Heart right ventricle (tissue), 16 donors: ENCODE results near the gene XPO6. TPM values are rescaled to one million over a fixed set of nuclear protein-coding genes. Genes with fewer than 3 reads are reported as not detected.
"Not testable (repeated sequence)": the region's sequence is repeated elsewhere in the genome, so short reads cannot be mapped to it uniquely, and the experiment has no call there.

Experiments
- ATAC-seq, 8 donors: fragments of 200-7000 bp; cut with Tn5 transposase; one replicate each; pipeline ENCODE4 v1.9.1; 2020; ENCODE audit warnings: mild to moderate bottlenecking in 8 of 8, moderate library complexity in 8 of 8, moderate number of reproducible peaks in 1 of 8
- DNase-seq, 2 donors: peaks; one replicate each; pipeline ENCODE4 v3.0.0-alpha.2; 2020
- H3K27ac ChIP-seq, 10 donors: fragments of 200-600 bp; sonication (generic) in 2 of 10; one replicate each; pipeline versions ENCODE4 v1.5.0 to v1.8.0; 2020 to 2022; ENCODE audit warnings: mild to moderate bottlenecking in 3 of 10
- H3K27me3 ChIP-seq, 7 donors: fragments of 200-600 bp; one replicate each; pipeline ENCODE4 v1.8.0; 2021 to 2022; ENCODE audit warnings: mild to moderate bottlenecking in 2 of 7
- H3K36me3 ChIP-seq, 9 donors: fragments of 200-600 bp; sonication (generic) in 1 of 9; one replicate each; pipeline versions ENCODE4 v1.5.0 to v1.8.0; 2020 to 2022; ENCODE audit warnings: mild to moderate bottlenecking in 2 of 9
- H3K4me1 ChIP-seq, 9 donors: fragments of 200-600 bp; sonication (generic) in 1 of 9; one replicate each; pipeline versions ENCODE4 v1.5.0 to v1.8.0; 2020 to 2022; ENCODE audit warnings: mild to moderate bottlenecking in 4 of 9
- H3K4me3 ChIP-seq, 10 donors: fragments of 200-600 bp; sonication (generic) in 2 of 10; one replicate each; pipeline versions ENCODE4 v1.5.0 to v1.8.0; 2020 to 2022; ENCODE audit warnings: mild to moderate bottlenecking in 7 of 10, moderate library complexity in 2 of 10
- H3K9me3 ChIP-seq, 11 donors: fragments of 200-600 bp in 10 of 11; sonication (generic) in 2 of 11; one replicate each; pipeline versions ENCODE4 v1.5.0 to v1.8.0; 2013 to 2022; ENCODE audit warnings: mild to moderate bottlenecking in 2 of 11, control low read depth in 1 of 11, moderate library complexity in 1 of 11
- CTCF ChIP-seq, 9 donors: fragments of 200-600 bp; sonication (generic) in 2 of 9; IDR thresholded peaks; one replicate each; pipeline versions ENCODE4 v1.5.0 to v1.8.0; 2021 to 2022; ENCODE audit warnings: antibody characterized with exemption in 9 of 9, mild to moderate bottlenecking in 5 of 9, moderate library complexity in 1 of 9
- WGBS, 2 donors: extraction: QIAGEN DNeasy Blood & Tissue Kit; methylation state at CpG; one replicate each; pipeline ENCODE4 v1.1.7; 2013; ENCODE audit warnings: inconsistent platforms in 1 of 2; 5-methylcytosine and 5-hydroxymethylcytosine counted together
- intact Hi-C, 10 donors: fragments of 100-400 bp; cut with DNase I; formaldehyde crosslinking; loops; one replicate each; pipeline versions ENCODE4 v1.11.1 to v1.14.2; 2022
- polyA plus RNA-seq, 2 donors: library from polyadenylated mRNA; stranded (reverse); fragments of 200-250 nt; gene quantifications; one replicate each; pipeline ENCODE4 v1.2.3, GENCODE V29; 2013
- total RNA-seq, 10 donors: library from RNA; stranded (reverse); fragmentation: NEBNext Ultra II Directional in 3 of 10; extraction: Animal tissue kit (Norgen Biotek cat#: 25700) in 3 of 10; gene quantifications; one replicate each; pipeline versions ENCODE4 v1.2.1 to v1.2.4, GENCODE V29; 2021 to 2023
- donor health status: Arrhythmogenic right ventricular cardiomyopathy.
- donor health status: ischemic (EF 13 %, LVEDD 7.1; RV severe dilation, severe dysfunction).
- donor health status: healthy with polysubstance abuse.
- donor health status: DM: no; HTN: yes; CAD: no.
- donor health status: DM: no; HTN: no; CAD: no.
- donor health status: ischemic (EF 25% LVEDD 6.9; RV normal size, moderate dysfunction).
- donor health status: ischemic (EF 25% LVEDD 5.7; RV mildly dilated, moderate dysfunction).
- donor health status: healthy.
- donor health status: DM: yes; HTN: yes; CAD: no.
- donor health status: Ischemic cardiomyopathy.
- donor health status: ischemic (EF 35%, LVEDD 5.7; RV mildly dilated, moderate dysfunction).
- donor health status: nonischemic (EF 11% LVEDD 7.7; RV severe dilation, severe dysfunction).
- donor health status: DM: yes; HTN: yes; CAD: no.
- donor health status: PGD.
- donor health status: ischemic (EF 29% LVEDD 5.4; RV normal size, mild dysfunction).
- donor health status: nonischemic (EF 23%, LVEDD 6.1; RV moderate dilation, normal function).

XPO6 gene
- total and polyA plus RNA-seq, 12 donors, result 22.1 to 41.8 (median 29.3) TPM

- WGBS, 2 donors, result 51% methylated on average over 3 of the region's 3 CpGs
- no peak for ATAC-seq
- Histone ChIP-seq H3K9me3 (peaks cover 0 to 11% (median 0%) of the 10 kb centered on the region in 11 donors), H3K4me3 (no peak overlapping the region), H3K36me3 (no peaks in the 10 kb centered on the region), H3K4me1 (no peaks in the 10 kb centered on the region), H3K27me3 (no peaks in the 10 kb centered on the region), H3K27ac (no peak overlapping the region)
- no peak for TF ChIP-seq CTCF (IDR thresholded peaks at IDR 0.05)
- intact Hi-C loops, result no loop called here
- DNase-seq, result no peak
These were observed 39.2 kb upstream of the XPO6 start for GRCh38 chr16:28250999-28251398.

- H3K4me3 ChIP-seq, DNase-seq, H3K4me1 ChIP-seq, H3K27ac ChIP-seq, H3K36me3 ChIP-seq, H3K27me3 ChIP-seq, ATAC-seq, intact Hi-C loops: not testable (repeated sequence)
- H3K9me3 ChIP-seq, result peaks cover 0 to 11% (median 0%) of the 10 kb centered on the region in 11 donors
- 70 to 82% methylated on average over 2 of the region's 2 CpGs for WGBS, 2 donors
These were observed 37.7 kb upstream of the XPO6 start for GRCh38 chr16:28249483-28249882.

GRCh38 chr16:28241924-28242323 is 30.2 kb upstream of the XPO6 start:
- ATAC-seq, result no peak
- Histone ChIP-seq H3K9me3 (peaks cover 0 to 6% (median 0%) of the 10 kb centered on the region in 11 donors), H3K4me3 (no peak overlapping the region), H3K27me3 (peaks cover 0 to 4% (median 0%) of the 10 kb centered on the region in 7 donors), H3K27ac (no peak overlapping the region), H3K36me3 (no peaks in the 10 kb centered on the region), H3K4me1 (no peaks in the 10 kb centered on the region)
- WGBS, 2 donors, result 84 to 86% methylated on average over 6 of the region's 6 CpGs
- DNase-seq, result no peak
- intact Hi-C loops, result no loop called here
- TF ChIP-seq CTCF (IDR thresholded peaks at IDR 0.05), result no peak

- intact Hi-C loops, result no loop called here
- Histone ChIP-seq H3K9me3 (peaks cover 0 to 6% (median 0%) of the 10 kb centered on the region in 11 donors), H3K27me3 (peaks cover 0 to 4% (median 0%) of the 10 kb centered on the region in 7 donors), H3K4me1 (no peaks in the 10 kb centered on the region), H3K36me3 (no peaks in the 10 kb centered on the region), H3K27ac (no peak overlapping the region), H3K4me3 (no peak overlapping the region)
- ATAC-seq, result no peak
- WGBS, 2 donors, result 99% methylated on average over 3 of the region's 3 CpGs
- TF ChIP-seq CTCF (IDR thresholded peaks at IDR 0.05), result no peak
- no peak for DNase-seq
These were observed 26.1 kb upstream of the XPO6 start for GRCh38 chr16:28237754-28238357.

GRCh38 chr16:28231763-28232162 is 20.0 kb upstream of the XPO6 start:
- H3K27me3 ChIP-seq, result peaks cover 0 to 4% (median 0%) of the 10 kb centered on the region in 7 donors
- no peak overlapping the region for H3K4me3 ChIP-seq
- WGBS, 2 donors, result 80 to 89% methylated on average over 2 of the region's 2 CpGs
- H3K9me3 ChIP-seq, result peaks cover 0 to 5% (median 0%) of the 10 kb centered on the region in 11 donors
- H3K27ac ChIP-seq, result no peak overlapping the region
- H3K4me1 ChIP-seq, result no peaks in the 10 kb centered on the region
- intact Hi-C loops, result no loop called here
- no peak for DNase-seq
- no peak for ATAC-seq
- no peaks in the 10 kb centered on the region for H3K36me3 ChIP-seq
- TF ChIP-seq CTCF (IDR thresholded peaks at IDR 0.05), result no peak

- intact Hi-C loops, H3K9me3 ChIP-seq, H3K27me3 ChIP-seq, ATAC-seq, H3K36me3 ChIP-seq, H3K4me3 ChIP-seq, H3K27ac ChIP-seq, DNase-seq, H3K4me1 ChIP-seq: not testable (repeated sequence)
- WGBS, 2 donors, result 84 to 90% methylated on average over 3 of the region's 3 CpGs
These were observed 12.1 kb upstream of the XPO6 start for GRCh38 chr16:28223909-28224308.

- intact Hi-C loops, H3K4me1 ChIP-seq, H3K36me3 ChIP-seq, DNase-seq, ATAC-seq, H3K27ac ChIP-seq, H3K9me3 ChIP-seq, H3K27me3 ChIP-seq, H3K4me3 ChIP-seq: not testable (repeated sequence)
- 88 to 91% methylated on average over 6 of the region's 6 CpGs for WGBS, 2 donors
These were observed 8.0 kb upstream of the XPO6 start for GRCh38 chr16:28219777-28220176.
